Ovary (tissue), 9 donors: ENCODE results near the gene KCNIP1. TPM values are rescaled to one million over a fixed set of nuclear protein-coding genes. Genes with fewer than 3 reads are reported as not detected.

Experiments used
- DNase-seq, 5 donors: peaks; one replicate each; pipeline ENCODE4 v3.0.0-alpha.2; 2019 to 2020
- H3K27ac ChIP-seq, 2 donors: fragments of 200-600 bp; one replicate each; pipeline versions ENCODE4 v1.5.1 to v1.8.0; 2019 to 2022
- H3K27me3 ChIP-seq: fragments of 200-600 bp; one replicate; pipeline ENCODE4 v1.8.0; 2022
- H3K36me3 ChIP-seq: fragments of 200-600 bp; sonication (generic); one replicate; pipeline ENCODE4 v1.5.1; 2019
- H3K4me1 ChIP-seq: one replicate; pipeline ENCODE4 v1.8.1; 2013; ENCODE audit warnings: mild to moderate bottlenecking, moderate library complexity; ENCODE audit not compliant: insufficient read depth
- H3K4me3 ChIP-seq: fragments of 200-600 bp; sonication (generic); one replicate; pipeline ENCODE4 v1.5.1; 2017
- H3K9me3 ChIP-seq, 2 donors: fragments of 200-600 bp in 1 of 2; sonication (generic) in 1 of 2; one replicate each; pipeline versions ENCODE4 v1.5.1 to v1.8.1; 2013 to 2019; ENCODE audit warnings: mild to moderate bottlenecking in 1 of 2, moderate library complexity in 1 of 2
- EP300 ChIP-seq: sonication (generic); formaldehyde crosslinking; IDR thresholded peaks from one replicate; pipeline ENCODE4 v1.6.1; 2017; ENCODE audit warnings: antibody characterized with exemption
- POLR2A ChIP-seq: fragments of 450-650 bp; IDR thresholded peaks from one replicate; pipeline ENCODE4 v1.6.1; 2017; ENCODE audit warnings: antibody characterized with exemption, mild to moderate bottlenecking, moderate library complexity
- WGBS, 3 donors: extraction: QIAGEN DNeasy Blood & Tissue Kit in 1 of 3; methylation state at CpG; one replicate each; pipeline versions ENCODE4 v1.1.5 to v1.1.7; 2013 to 2017; 5-methylcytosine and 5-hydroxymethylcytosine counted together
- intact Hi-C, 4 donors: fragments of 100-400 bp; cut with DNase I; formaldehyde crosslinking; loops; one replicate each; pipeline versions ENCODE4 v1.11.0 to v1.15.1; 2022 to 2023
- polyA plus RNA-seq, 2 donors: library from polyadenylated mRNA; stranded (reverse); fragments of 200-250 nt in 1 of 2; fragments of 350-450 nt in 1 of 2; fragmentation: Illumina TruSeq in 1 of 2; extraction: RNeasy Lipid Tissue Mini Kit (QIAGEN cat#74804) in 1 of 2; gene quantifications; one replicate each; pipeline ENCODE4 v1.2.3, GENCODE V29; 2013 to 2014
- total RNA-seq, 7 donors: library from RNA; depleted of rRNA in 2 of 7; stranded (reverse); fragments of >200 nt in 2 of 7; fragmentation: NEBNext Ultra II Directional in 3 of 7; extraction: Animal tissue kit (Norgen Biotek cat#: 25700) in 3 of 7; gene quantifications; one replicate each; pipeline versions ENCODE4 v1.1.0 to v1.2.4, GENCODE V29; 2016 to 2023
- TF ChIP-seq, protein P1 (sequence below), 3 donors: fragments of 450-650 bp in 2 of 3; fragments of 200-600 bp in 1 of 3; IDR thresholded peaks; one replicate each; pipeline versions ENCODE4 v1.5.1 to v1.8.0; 2016 to 2022; ENCODE audit warnings: antibody characterized with exemption in 3 of 3, mild to moderate bottlenecking in 1 of 3
- donor health status: DM: no; HTN: no; CAD: no; lungs with moderate emphysema.
- donor health status: DM: no; HTN: no; CAD: no.
- donor health status: Bipolar disorder and iron deficiency.
- donor health status: DM: yes; HTN: yes; CAD: no.
- donor health status: DM: no; HTN: no; CAD: no.
- donor health status: DM: yes; HTN: yes; CAD: no.

KCNIP1 gene
- total and polyA plus RNA-seq, 9 donors: 0.20 to 2.2 (median 0.66) TPM

DNA sequence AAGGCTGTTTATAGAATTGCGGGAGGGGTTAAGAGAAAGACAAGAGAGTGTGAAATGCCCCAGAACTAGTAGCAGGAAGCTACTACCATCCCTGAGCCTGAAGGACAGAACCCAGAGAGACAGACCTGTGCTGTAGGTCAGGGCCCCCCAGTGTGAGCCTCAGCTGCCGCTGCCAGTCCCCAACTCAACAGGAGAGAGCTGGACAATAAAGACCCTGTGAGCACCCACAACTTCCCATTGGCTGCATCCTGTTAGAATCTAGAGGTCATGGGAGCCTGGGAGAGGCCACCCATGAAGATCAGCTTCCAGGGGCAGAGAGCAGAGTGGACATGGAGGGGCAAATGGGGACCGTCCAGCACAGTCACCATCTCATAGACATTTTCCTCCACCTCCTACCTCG, 152.5 kb downstream of the KCNIP1 start:
- H3K4me1 ChIP-seq: no peaks in the 10 kb centered on the region
- 82 to 91% (median 86%) methylated on average over 4 of the region's 4 CpGs for WGBS, 3 donors
- H3K9me3 ChIP-seq: no peaks in the 10 kb centered on the region
- no peak for DNase-seq
- TF ChIP-seq POLR2A (no peak), EP300 (no peak)
- TF ChIP-seq, protein P1, sequence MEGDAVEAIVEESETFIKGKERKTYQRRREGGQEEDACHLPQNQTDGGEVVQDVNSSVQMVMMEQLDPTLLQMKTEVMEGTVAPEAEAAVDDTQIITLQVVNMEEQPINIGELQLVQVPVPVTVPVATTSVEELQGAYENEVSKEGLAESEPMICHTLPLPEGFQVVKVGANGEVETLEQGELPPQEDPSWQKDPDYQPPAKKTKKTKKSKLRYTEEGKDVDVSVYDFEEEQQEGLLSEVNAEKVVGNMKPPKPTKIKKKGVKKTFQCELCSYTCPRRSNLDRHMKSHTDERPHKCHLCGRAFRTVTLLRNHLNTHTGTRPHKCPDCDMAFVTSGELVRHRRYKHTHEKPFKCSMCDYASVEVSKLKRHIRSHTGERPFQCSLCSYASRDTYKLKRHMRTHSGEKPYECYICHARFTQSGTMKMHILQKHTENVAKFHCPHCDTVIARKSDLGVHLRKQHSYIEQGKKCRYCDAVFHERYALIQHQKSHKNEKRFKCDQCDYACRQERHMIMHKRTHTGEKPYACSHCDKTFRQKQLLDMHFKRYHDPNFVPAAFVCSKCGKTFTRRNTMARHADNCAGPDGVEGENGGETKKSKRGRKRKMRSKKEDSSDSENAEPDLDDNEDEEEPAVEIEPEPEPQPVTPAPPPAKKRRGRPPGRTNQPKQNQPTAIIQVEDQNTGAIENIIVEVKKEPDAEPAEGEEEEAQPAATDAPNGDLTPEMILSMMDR (IDR thresholded peaks at IDR 0.05): no peak
- H3K4me3 ChIP-seq: no peak overlapping the region
- intact Hi-C loops: no loop called here
- H3K27ac ChIP-seq: no peak overlapping the region
- H3K36me3 ChIP-seq: no peaks in the 10 kb centered on the region
- H3K27me3 ChIP-seq: no peaks in the 10 kb centered on the region

DNA sequence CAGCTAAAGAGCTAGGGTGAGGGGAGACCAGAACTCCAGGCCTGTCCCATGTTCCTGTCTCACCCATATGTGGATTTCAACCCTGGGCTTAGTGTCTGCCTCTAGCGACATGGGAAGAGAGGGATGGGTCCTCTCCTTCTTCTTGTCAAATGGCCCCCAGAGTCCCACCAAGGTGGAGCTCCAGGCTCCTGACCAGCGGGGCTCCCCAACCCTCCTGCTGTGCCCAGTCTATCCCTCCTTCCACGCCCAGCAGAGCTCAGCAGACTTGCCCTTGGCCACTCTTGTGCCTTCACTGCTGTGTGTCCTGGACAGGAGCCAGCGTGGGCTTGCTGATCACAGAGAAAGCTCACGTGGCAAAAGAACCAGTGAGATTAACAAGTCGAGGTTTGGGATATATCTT, 156.7 kb downstream of the KCNIP1 start:
- no peak overlapping the region for H3K27ac ChIP-seq
- DNase-seq: no peak
- no peak overlapping the region for H3K4me3 ChIP-seq
- no peaks in the 10 kb centered on the region for H3K36me3 ChIP-seq
- 53 to 58% (median 57%) methylated on average over 6 of the region's 6 CpGs for WGBS, 3 donors
- intact Hi-C loops: no loop called here
- H3K27me3 ChIP-seq: no peaks in the 10 kb centered on the region
- H3K4me1 ChIP-seq: no peaks in the 10 kb centered on the region
- H3K9me3 ChIP-seq: no peaks in the 10 kb centered on the region
- TF ChIP-seq, protein P1 (IDR thresholded peaks at IDR 0.05): no peak
- TF ChIP-seq EP300: no peak
- no peak for TF ChIP-seq POLR2A

DNA sequence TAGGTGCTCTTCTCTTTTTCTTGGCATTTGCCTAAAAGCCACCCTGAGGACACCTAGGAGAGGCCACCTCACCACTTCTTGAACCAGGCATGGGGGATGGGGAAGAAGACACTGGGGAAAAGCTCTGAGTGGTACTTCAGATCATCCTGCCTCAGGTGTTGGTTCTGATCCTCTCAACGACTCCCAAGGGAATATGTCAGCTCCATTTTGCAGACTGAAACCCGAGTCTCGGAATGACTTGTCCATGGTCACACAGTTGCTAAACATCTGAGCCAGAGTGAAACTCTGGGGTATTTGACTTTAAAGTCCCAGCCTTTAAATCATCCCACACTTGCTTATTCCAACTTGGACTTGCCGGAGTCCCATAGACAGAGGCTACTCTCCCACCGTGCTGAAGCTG, 159.1 kb downstream of the KCNIP1 start:
- DNase-seq: no peak
- H3K4me3 ChIP-seq: no peak overlapping the region
- no peaks in the 10 kb centered on the region for H3K36me3 ChIP-seq
- intact Hi-C loops: no loop called here
- WGBS, 3 donors: 74 to 81% (median 75%) methylated on average over 5 of the region's 5 CpGs
- TF ChIP-seq, protein P1 (IDR thresholded peaks at IDR 0.05): no peak
- TF ChIP-seq POLR2A: no peak
- no peak for TF ChIP-seq EP300
- H3K4me1 ChIP-seq: no peaks in the 10 kb centered on the region
- H3K27ac ChIP-seq: no peak overlapping the region
- no peaks in the 10 kb centered on the region for H3K9me3 ChIP-seq
- H3K27me3 ChIP-seq: no peaks in the 10 kb centered on the region

DNA sequence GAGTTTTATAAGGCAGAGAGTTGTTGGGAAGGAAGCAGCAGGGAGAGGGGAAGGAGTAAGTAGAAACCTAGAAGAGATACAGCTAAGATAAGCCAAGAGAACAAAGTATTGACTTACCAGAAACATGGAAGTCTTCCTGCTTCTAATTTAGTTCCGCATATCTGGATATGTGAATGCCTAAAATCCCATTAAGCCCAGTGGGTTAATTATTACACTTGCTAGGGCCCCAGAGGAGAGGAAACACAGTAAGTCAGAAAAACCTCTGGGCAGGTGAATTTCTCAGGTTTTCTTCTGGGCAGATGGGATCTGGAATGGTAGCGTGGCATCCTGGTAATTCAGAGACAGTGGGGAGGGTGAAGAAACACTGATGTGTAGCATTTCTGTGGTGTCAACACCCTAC, 175.0 kb downstream of the KCNIP1 start:
- H3K9me3 ChIP-seq: no peaks in the 10 kb centered on the region
- no peaks in the 10 kb centered on the region for H3K36me3 ChIP-seq
- TF ChIP-seq, protein P1 (IDR thresholded peaks at IDR 0.05): no peak
- no peak for TF ChIP-seq POLR2A
- TF ChIP-seq EP300: no peak
- no peak overlapping the region for H3K4me3 ChIP-seq
- H3K4me1 ChIP-seq: no peaks in the 10 kb centered on the region
- H3K27me3 ChIP-seq: no peaks in the 10 kb centered on the region
- 87 to 92% (median 91%) methylated on average over 2 of the region's 2 CpGs for WGBS, 3 donors
- no peak overlapping the region for H3K27ac ChIP-seq
- intact Hi-C loops: no loop called here
- DNase-seq: no peak

DNA sequence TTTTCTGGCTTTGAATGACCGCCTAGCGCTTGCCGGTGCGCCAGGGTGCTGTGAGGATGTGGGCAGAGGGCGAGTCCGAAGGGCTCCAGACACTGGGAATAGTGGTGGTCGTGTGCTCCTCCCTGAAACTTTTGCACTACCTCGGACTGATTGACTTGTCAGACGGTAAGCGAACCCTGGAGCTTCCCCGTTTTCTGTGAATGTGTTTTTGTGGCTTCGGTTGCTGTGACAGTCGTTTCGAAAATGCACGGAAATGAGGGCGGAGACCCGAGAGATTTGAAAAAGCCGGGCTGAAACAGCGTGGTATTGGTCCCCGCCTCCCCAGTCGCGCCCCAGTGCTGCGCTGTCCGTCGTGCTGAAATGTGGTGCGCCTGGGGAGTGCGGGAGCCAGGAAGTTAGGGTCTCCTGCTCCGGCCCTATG, 177.2 kb downstream of the KCNIP1 start:
- H3K9me3 ChIP-seq: no peaks in the 10 kb centered on the region
- no peak for DNase-seq
- 1 to 2% (median 2%) methylated on average over 28 of the region's 28 CpGs for WGBS, 3 donors
- no peak overlapping the region for H3K27ac ChIP-seq
- no peak for TF ChIP-seq EP300
- TF ChIP-seq, protein P1 (IDR thresholded peaks at IDR 0.05): no peak
- TF ChIP-seq POLR2A: no peak
- intact Hi-C loops: loop anchor here in 1 of 4 donors (5.0 kb wide), 1 partner anchor 779 kb away; no protein-coding TSS in a partner anchor
- H3K36me3 ChIP-seq: no peaks in the 10 kb centered on the region
- H3K27me3 ChIP-seq: no peaks in the 10 kb centered on the region
- no peaks in the 10 kb centered on the region for H3K4me1 ChIP-seq
- no peak overlapping the region for H3K4me3 ChIP-seq
